Type B pancreatic cell (in vitro differentiated cells): Measurements from ENCODE around the gene CISD2. TPM values are rescaled to one million over a fixed set of nuclear protein-coding genes. Genes with fewer than 3 reads are reported as not detected.
"Not testable (repeated sequence)": the region's sequence is repeated elsewhere in the genome, so short reads cannot be mapped to it uniquely, and the experiment has no call there.

ENCODE experiments used
- DNase-seq: peaks from one replicate; pipeline ENCODE4 v3.0.0; 2021; ENCODE audit warnings: mixed read lengths; ENCODE audit not compliant: unreplicated experiment; ENCODE audit errors: extremely low spot score
- H3K27ac Mint-ChIP-seq: 2 replicates; pipeline ENCODE4 v1.8.0; 2021; ENCODE audit warnings: mild to moderate bottlenecking, mixed read lengths
- H3K27me3 Mint-ChIP-seq: 2 replicates; pipeline ENCODE4 v1.8.0; 2021; ENCODE audit warnings: mixed read lengths
- H3K36me3 Mint-ChIP-seq: 2 replicates; pipeline ENCODE4 v1.8.0; 2021; ENCODE audit warnings: mixed read lengths
- H3K4me1 Mint-ChIP-seq: one replicate; pipeline ENCODE4 v1.8.0; 2021; ENCODE audit warnings: mixed read lengths; ENCODE audit not compliant: unreplicated experiment
- H3K4me3 Mint-ChIP-seq: 2 replicates; pipeline ENCODE4 v1.8.0; 2021; ENCODE audit warnings: mild to moderate bottlenecking, mixed read lengths
- H3K9me3 Mint-ChIP-seq: 2 replicates; pipeline ENCODE4 v1.8.0; 2021; ENCODE audit warnings: mixed read lengths
- CTCF ChIP-seq: fragments of 200-600 bp; sonication (generic); conservative IDR thresholded peaks from 2 replicates; pipeline ENCODE4 v1.5.0; 2021; ENCODE audit warnings: antibody characterized with exemption, mild to moderate bottlenecking
- total RNA-seq: library from RNA; stranded (reverse); gene quantifications from 2 replicates; pipeline ENCODE4 v1.2.1, GENCODE V29; 2021; ENCODE audit warnings: low replicate concordance

Gene CISD2
- total RNA-seq, 1 donor from 2014 or later, result 27.9 TPM

- H3K4me3 Mint-ChIP-seq, result no peak overlapping the region
- no peak for TF ChIP-seq CTCF
- no peaks in the 10 kb centered on the region for H3K27me3 Mint-ChIP-seq
- no peak for DNase-seq
- H3K36me3 Mint-ChIP-seq, result peaks cover 14% of the 10 kb centered on the region
- H3K9me3 Mint-ChIP-seq, result peaks cover 4% of the 10 kb centered on the region
- no peaks in the 10 kb centered on the region for H3K4me1 Mint-ChIP-seq
- no peak overlapping the region for H3K27ac Mint-ChIP-seq
Observed at GRCh38 chr4:102860611-102861324, 8.0 kb upstream of the CISD2 start.

- no peak overlapping the region for H3K4me3 Mint-ChIP-seq
- H3K9me3 Mint-ChIP-seq, result peaks cover 4% of the 10 kb centered on the region
- H3K4me1 Mint-ChIP-seq, result no peaks in the 10 kb centered on the region
- H3K27me3 Mint-ChIP-seq, result no peaks in the 10 kb centered on the region
- H3K27ac Mint-ChIP-seq, result no peak overlapping the region
- peaks cover 14% of the 10 kb centered on the region for H3K36me3 Mint-ChIP-seq
- no peak for TF ChIP-seq CTCF
- no peak for DNase-seq
Observed at GRCh38 chr4:102862016-102862415, 6.8 kb upstream of the CISD2 start.

GRCh38 chr4:102862747-102863146, 6.0 kb upstream of the CISD2 start:
- no peak overlapping the region for H3K4me3 Mint-ChIP-seq
- no peak for TF ChIP-seq CTCF

GRCh38 chr4:102865327-102865726, 3.5 kb upstream of the CISD2 start:
- not testable (repeated sequence) for H3K4me3 Mint-ChIP-seq, H3K27me3 Mint-ChIP-seq

More at GRCh38 chr4:102862747-102863146, 6.0 kb upstream of the CISD2 start:
- Mint-ChIP-seq H3K4me1 (no peaks in the 10 kb centered on the region), H3K36me3 (peaks cover 14% of the 10 kb centered on the region), H3K9me3 (peaks cover 4% of the 10 kb centered on the region), H3K27me3 (no peaks in the 10 kb centered on the region), H3K27ac (no peak overlapping the region)
- no peak for DNase-seq

GRCh38 chr4:102867278-102868152, 1.3 kb upstream of the CISD2 start:
- Mint-ChIP-seq H3K27me3 (no peaks in the 10 kb centered on the region), H3K27ac (peak overlapping the region; percentile 93), H3K36me3 (peaks cover 8% of the 10 kb centered on the region), H3K4me3 (peak overlapping the region; percentile 92), H3K4me1 (peaks cover 19% of the 10 kb centered on the region), H3K9me3 (no peaks in the 10 kb centered on the region)
- TF ChIP-seq CTCF, result no peak
- DNase-seq, result no peak

More at GRCh38 chr4:102865327-102865726, 3.5 kb upstream of the CISD2 start:
- H3K36me3 Mint-ChIP-seq, DNase-seq, H3K9me3 Mint-ChIP-seq, H3K27ac Mint-ChIP-seq, H3K4me1 Mint-ChIP-seq: not testable (repeated sequence)
